K562 (cell line): ENCODE results near the gene EZH1. TPM values are rescaled to one million over a fixed set of nuclear protein-coding genes. Genes with fewer than 3 reads are reported as not detected.

ENCODE experiments used
- ARNT ChIP-seq, 2 experiments: fragments of 450-650 bp; IDR thresholded peaks; 2 replicates each; pipeline ENCODE4 v1.6.1; 2016; ENCODE audit warnings: mild to moderate bottlenecking in 1 of 2
- BMI1 ChIP-seq: fragments of 150-350 bp; IDR thresholded peaks from 2 replicates; pipeline ENCODE4 v1.6.1; 2014; ENCODE audit warnings: low read length
- C11orf30 ChIP-seq: fragments of 450-650 bp; IDR thresholded peaks from 2 replicates; pipeline ENCODE4 v1.6.1; 2016; ENCODE audit warnings: low read depth, mild to moderate bottlenecking
- ELF2 ChIP-seq: fragments of 250-450 bp; sonication (Bioruptor Pico); IDR thresholded peaks from 2 replicates; pipeline ENCODE4 v1.5.0; 2021; ENCODE audit warnings: mild to moderate bottlenecking
- EP400 ChIP-seq: fragments of 450-650 bp; IDR thresholded peaks from 2 replicates; pipeline ENCODE4 v1.6.1; 2017; ENCODE audit warnings: antibody characterized with exemption, mild to moderate bottlenecking, moderate library complexity
- FOSL1 ChIP-seq: fragments of 200-800 bp; sonication (Bioruptor generic); conservative IDR thresholded peaks from 2 replicates; pipeline ENCODE4 v1.6.1; 2016; ENCODE audit warnings: missing genetic modification characterization, missing compliant biosample characterization
- HDAC2 ChIP-seq: fragments of 450-650 bp; IDR thresholded peaks from 2 replicates; pipeline ENCODE4 v1.6.1; 2016; ENCODE audit warnings: mild to moderate bottlenecking
- HDAC3 ChIP-seq: fragments of 450-650 bp; IDR thresholded peaks from 2 replicates; pipeline ENCODE4 v1.6.1; 2018; ENCODE audit warnings: borderline replicate concordance, mild to moderate bottlenecking, moderate library complexity; ENCODE audit not compliant: partially characterized antibody
- HOXB6 ChIP-seq: fragments of 250-450 bp; sonication (Bioruptor Pico); IDR thresholded peaks from 2 replicates; pipeline ENCODE4 v1.5.1; 2022; ENCODE audit warnings: mild to moderate bottlenecking, borderline replicate concordance
- KLF13 ChIP-seq: fragments of 450-650 bp; IDR thresholded peaks from 2 replicates; pipeline ENCODE4 v1.6.1; 2016; ENCODE audit warnings: missing genetic modification characterization, low read depth, mild to moderate bottlenecking, missing compliant biosample characterization, moderate library complexity, borderline replicate concordance
- MCM5 ChIP-seq: fragments of 450-650 bp; IDR thresholded peaks from 2 replicates; pipeline ENCODE4 v1.6.1; 2016; ENCODE audit warnings: low read depth
- MYNN ChIP-seq, 2 experiments: sonication (generic); formaldehyde crosslinking in 1 of 2; IDR thresholded peaks; 2 replicates each; pipeline versions ENCODE4 v1.5.0 to v1.6.1; 2016 to 2020; ENCODE audit warnings: antibody characterized with exemption in 1 of 2, missing genetic modification reagents in 1 of 2
- OTX1 ChIP-seq: fragments of 450-650 bp; formaldehyde crosslinking; IDR thresholded peaks from 2 replicates; pipeline ENCODE4 v1.4.0; 2022; ENCODE audit warnings: mild to moderate bottlenecking
- POLR2A ChIP-seq: fragments of 450-650 bp; conservative IDR thresholded peaks from 2 replicates; pipeline ENCODE4 v1.6.1; 2016
- RCOR1 ChIP-seq, 2 experiments: IDR thresholded peaks; 2 replicates each; pipeline ENCODE4 v1.6.1; 2012; ENCODE audit warnings: low read depth in 2 of 2, low read length in 2 of 2, borderline replicate concordance in 1 of 2, improper control_type of control experiment in 1 of 2
- SMARCB1 ChIP-seq: IDR thresholded peaks from 2 replicates; pipeline ENCODE4 v1.6.1; 2011; ENCODE audit warnings: improper control_type of control experiment, low read depth; ENCODE audit not compliant: insufficient read length
- SMARCC2 ChIP-seq: fragments of 450-650 bp; IDR thresholded peaks from 2 replicates; pipeline ENCODE4 v1.6.1; 2017; ENCODE audit warnings: antibody characterized with exemption, moderate library complexity, mild to moderate bottlenecking, low read depth
- TCF7 ChIP-seq: sonication (generic); IDR thresholded peaks from 2 replicates; pipeline ENCODE4 v1.6.1; 2016; ENCODE audit warnings: antibody characterized with exemption, borderline replicate concordance
- TCFL5 ChIP-seq: fragments of 250-450 bp; sonication (Bioruptor Pico); conservative IDR thresholded peaks from 2 replicates; pipeline ENCODE4 v1.6.1; 2021; ENCODE audit warnings: mild to moderate bottlenecking, moderate library complexity, matching md5 sums
- TGIF2 ChIP-seq: sonication (generic); formaldehyde crosslinking; IDR thresholded peaks from 2 replicates; pipeline ENCODE4 v1.8.1; 2022; ENCODE audit warnings: mild to moderate bottlenecking, missing genetic modification reagents, moderate library complexity
- YY1 ChIP-seq, 3 experiments: IDR thresholded peaks; 2 replicates each; pipeline ENCODE4 v1.6.1; 2011; ENCODE audit warnings: low read length in 2 of 3, mild to moderate bottlenecking in 2 of 3, moderate library complexity in 2 of 3, borderline replicate concordance in 1 of 3, control low read depth in 1 of 3, low read depth in 1 of 3; ENCODE audit not compliant: insufficient read depth in 3 of 3, insufficient replicate concordance in 2 of 3, control insufficient read depth in 1 of 3, insufficient read length in 1 of 3; ENCODE audit errors: extremely low read depth in 1 of 3
- ZEB2 ChIP-seq: fragments of 450-650 bp; IDR thresholded peaks from 2 replicates; pipeline ENCODE4 v1.6.1; 2016
- ZNF354B ChIP-seq: fragments of 250-450 bp; sonication (Bioruptor Pico); IDR thresholded peaks from 2 replicates; pipeline ENCODE4 v1.4.0; 2020
- ZNF766 ChIP-seq: fragments of 200-800 bp; sonication (Bioruptor generic); conservative IDR thresholded peaks from 2 replicates; pipeline ENCODE4 v1.6.1; 2016; ENCODE audit warnings: missing genetic modification characterization, missing compliant biosample characterization
- polyA plus RNA-seq, 8 experiments: library from polyadenylated mRNA; depleted of rRNA in 4 of 8; stranded (reverse) in 5 of 8; unstranded in 3 of 8; fragments of >200 nt; fragmentation: Nextera tagmentation in 2 of 8; fragmentation: Illumina TruSeq in 1 of 8; extraction: Ambion mirVana in 2 of 8; extraction: Trizol in 1 of 8; gene quantifications; 2 replicates each; pipeline versions ENCODE4 v1.2.1 to v1.2.3, GENCODE V29; 2011 to 2014; ENCODE audit warnings: inconsistent platforms in 1 of 8, missing spikeins in 1 of 8
- total RNA-seq, 7 experiments: library from RNA; depleted of rRNA in 6 of 7; stranded (reverse); fragments of >200 nt in 6 of 7; fragmentation: Illumina TruSeq in 2 of 7; extraction: Trizol in 2 of 7; gene quantifications; 2 replicates each; pipeline versions ENCODE4 v1.2.1 to v1.2.3, GENCODE V29; 2011 to 2021; ENCODE audit warnings: low replicate concordance in 1 of 7
- TF ChIP-seq, protein P1 (sequence below): fragments of 450-650 bp; IDR thresholded peaks from 2 replicates; pipeline ENCODE4 v1.6.1; 2017; ENCODE audit warnings: mild to moderate bottlenecking, moderate library complexity
- TF ChIP-seq, protein P2 (sequence below): sonication (generic); formaldehyde crosslinking; IDR thresholded peaks from 2 replicates; pipeline ENCODE4 v1.8.0; 2022; ENCODE audit warnings: mild to moderate bottlenecking, missing genetic modification reagents
- TF ChIP-seq, protein P3 (sequence below): sonication (generic); formaldehyde crosslinking; IDR thresholded peaks from 2 replicates; pipeline ENCODE4 v1.8.0; 2022; ENCODE audit warnings: mild to moderate bottlenecking, missing genetic modification reagents

The EZH1 gene
- total and polyA plus RNA-seq, 9 of the 15 experiments (the other 6 are each of a cell fraction or from before 2014, with no cell fraction given): 8.6 to 40.8 (median 22.9) TPM

DNA sequence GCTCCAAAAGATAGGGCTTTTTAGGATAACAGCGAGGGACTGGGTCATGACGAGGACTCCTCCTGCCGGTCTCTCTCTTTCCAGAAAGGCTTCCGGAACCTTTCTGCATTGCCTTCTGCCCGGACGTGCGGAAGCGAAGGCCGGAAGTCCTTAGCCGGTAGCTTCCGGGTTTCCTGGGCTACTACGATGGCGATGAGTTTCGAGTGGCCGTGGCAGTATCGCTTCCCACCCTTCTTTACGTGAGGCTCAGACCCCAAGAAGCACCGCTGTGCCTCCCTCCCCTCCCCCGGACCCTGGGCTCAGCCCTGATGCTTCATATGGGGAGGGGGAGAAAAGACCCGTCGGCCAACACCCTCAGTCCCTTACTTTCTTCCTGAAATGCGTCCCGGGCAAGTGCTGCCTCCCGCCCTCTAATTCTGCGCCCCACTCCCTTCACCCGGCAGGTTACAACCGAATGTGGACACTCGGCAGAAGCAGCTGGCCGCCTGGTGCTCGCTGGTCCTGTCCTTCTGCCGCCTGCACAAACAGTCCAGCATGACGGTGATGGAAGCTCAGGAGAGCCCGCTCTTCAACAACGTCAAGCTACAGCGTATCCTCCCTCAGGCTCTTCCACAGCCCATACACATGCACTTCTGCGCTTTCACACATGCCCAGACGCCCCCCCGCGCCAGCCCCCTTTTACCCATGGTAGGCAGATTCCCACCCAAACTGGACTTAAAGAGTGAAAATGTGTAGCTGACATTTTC lies 28.6 kb upstream of the EZH1 start, which contains the start of gene VPS25 (continued):
- TF ChIP-seq, protein P1, sequence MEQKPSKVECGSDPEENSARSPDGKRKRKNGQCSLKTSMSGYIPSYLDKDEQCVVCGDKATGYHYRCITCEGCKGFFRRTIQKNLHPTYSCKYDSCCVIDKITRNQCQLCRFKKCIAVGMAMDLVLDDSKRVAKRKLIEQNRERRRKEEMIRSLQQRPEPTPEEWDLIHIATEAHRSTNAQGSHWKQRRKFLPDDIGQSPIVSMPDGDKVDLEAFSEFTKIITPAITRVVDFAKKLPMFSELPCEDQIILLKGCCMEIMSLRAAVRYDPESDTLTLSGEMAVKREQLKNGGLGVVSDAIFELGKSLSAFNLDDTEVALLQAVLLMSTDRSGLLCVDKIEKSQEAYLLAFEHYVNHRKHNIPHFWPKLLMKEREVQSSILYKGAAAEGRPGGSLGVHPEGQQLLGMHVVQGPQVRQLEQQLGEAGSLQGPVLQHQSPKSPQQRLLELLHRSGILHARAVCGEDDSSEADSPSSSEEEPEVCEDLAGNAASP: no peak
- TF ChIP-seq ELF2 (CRISPR knock-in tag) (peak; percentile 93), C11orf30 (peak; percentile 97), MYNN (IDR thresholded peaks at IDR 0.05) (no peak), MYNN (CRISPR knock-in tag; IDR thresholded peaks at IDR 0.05) (no peak), POLR2A (peak; percentile 95), ZEB2 (peak; percentile 96), ARNT (IDR thresholded peaks at IDR 0.05) (peak in 1 of 2 experiments; percentile 72; a peak in 1 of 4 replicates), MCM5 (no peak), HOXB6 (CRISPR knock-in tag) (no peak), RCOR1 (IDR thresholded peaks at IDR 0.05; ENCODE audit: borderline replicate concordance in 1 of 2, low read depth in 2 of 2, low read length in 2 of 2) (peak in 1 of 2 experiments; percentile 78; a peak in 2 of 4 replicates), YY1 (IDR thresholded peaks at IDR 0.05; ENCODE audit: borderline replicate concordance in 1 of 3, control insufficient read depth in 1 of 3, extremely low read depth in 1 of 3, insufficient read depth in 3 of 3, insufficient read length in 1 of 3, insufficient replicate concordance in 2 of 3, low read depth in 1 of 3, low read length in 2 of 3) (peak in 2 of 3 experiments; percentile 77 to 87), KLF13 (0 out of 2 replicates have a peak, but pooled peaks have one; percentile 59), BMI1 (no peak), HDAC2 (0 out of 2 replicates have a peak, but pooled peaks have one; percentile 39), TGIF2 (CRISPR knock-in tag) (no peak), ZNF354B (CRISPR knock-in tag) (no peak), HDAC3 (peak; percentile 22), ZNF766 (CRISPR knock-in tag) (no peak), EP400 (peak; percentile 78), SMARCB1 (no peak), FOSL1 (0 out of 2 replicates have a peak, but pooled peaks have one; percentile 39), TCFL5 (CRISPR knock-in tag) (no peak), TCF7 (peak; percentile 87), OTX1 (CRISPR knock-in tag) (peak; percentile 42; the same call in 1 of the 2 replicates), SMARCC2 (no peak)
- TF ChIP-seq, protein P2, sequence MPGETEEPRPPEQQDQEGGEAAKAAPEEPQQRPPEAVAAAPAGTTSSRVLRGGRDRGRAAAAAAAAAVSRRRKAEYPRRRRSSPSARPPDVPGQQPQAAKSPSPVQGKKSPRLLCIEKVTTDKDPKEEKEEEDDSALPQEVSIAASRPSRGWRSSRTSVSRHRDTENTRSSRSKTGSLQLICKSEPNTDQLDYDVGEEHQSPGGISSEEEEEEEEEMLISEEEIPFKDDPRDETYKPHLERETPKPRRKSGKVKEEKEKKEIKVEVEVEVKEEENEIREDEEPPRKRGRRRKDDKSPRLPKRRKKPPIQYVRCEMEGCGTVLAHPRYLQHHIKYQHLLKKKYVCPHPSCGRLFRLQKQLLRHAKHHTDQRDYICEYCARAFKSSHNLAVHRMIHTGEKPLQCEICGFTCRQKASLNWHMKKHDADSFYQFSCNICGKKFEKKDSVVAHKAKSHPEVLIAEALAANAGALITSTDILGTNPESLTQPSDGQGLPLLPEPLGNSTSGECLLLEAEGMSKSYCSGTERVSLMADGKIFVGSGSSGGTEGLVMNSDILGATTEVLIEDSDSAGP (CRISPR knock-in tag): no peak
- TF ChIP-seq, protein P3, sequence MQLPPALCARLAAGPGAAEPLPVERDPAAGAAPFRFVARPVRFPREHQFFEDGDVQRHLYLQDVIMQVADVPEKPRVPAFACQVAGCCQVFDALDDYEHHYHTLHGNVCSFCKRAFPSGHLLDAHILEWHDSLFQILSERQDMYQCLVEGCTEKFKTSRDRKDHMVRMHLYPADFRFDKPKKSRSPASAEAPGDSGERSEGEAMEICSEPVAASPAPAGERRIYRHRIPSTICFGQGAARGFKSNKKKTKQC (CRISPR knock-in tag): no peak
